ENCODE measurements around the gene SULF2.

SULF2 gene

GRCh38 chr20:47682028-47682783 is 103.1 kb downstream of the SULF2 start:
- DNase-seq = no peak

GRCh38 chr20:47680804-47681529 is 104.3 kb downstream of the SULF2 start:
- no peak for DNase-seq

GRCh38 chr20:47679462-47679861 is 105.8 kb downstream of the SULF2 start:
- no peak for DNase-seq

GRCh38 chr20:47678536-47678935 is 106.7 kb downstream of the SULF2 start:
- DNase-seq = no peak

GRCh38 chr20:47677635-47678453 is 107.4 kb downstream of the SULF2 start:
- DNase-seq = no peak

GRCh38 chr20:47676912-47677634 is 108.2 kb downstream of the SULF2 start:
- DNase-seq = no peak

GRCh38 chr20:47676219-47676721 is 109.0 kb downstream of the SULF2 start:
- no peak for DNase-seq

GRCh38 chr20:47675190-47676142 is 109.8 kb downstream of the SULF2 start:
- no peak for DNase-seq

GRCh38 chr20:47674686-47675085 is 110.6 kb downstream of the SULF2 start:
- no peak for DNase-seq

- no peak for DNase-seq
Measured at GRCh38 chr20:47674145-47674544, 111.1 kb downstream of the SULF2 start.

GRCh38 chr20:47673671-47673955 is 111.7 kb downstream of the SULF2 start:
- DNase-seq = no peak

- no peak for DNase-seq
Measured at GRCh38 chr20:47672886-47673670, 112.2 kb downstream of the SULF2 start.

- DNase-seq = no peak
Measured at GRCh38 chr20:47672166-47672565, 113.1 kb downstream of the SULF2 start.

GRCh38 chr20:47670913-47671312 is 114.4 kb downstream of the SULF2 start:
- no peak for DNase-seq

- DNase-seq = no peak
Measured at GRCh38 chr20:47669927-47670890, 115.1 kb downstream of the SULF2 start.

- DNase-seq = no peak
Measured at GRCh38 chr20:47669489-47669888, 115.8 kb downstream of the SULF2 start.

GRCh38 chr20:47669152-47669425 is 116.2 kb downstream of the SULF2 start:
- no peak for DNase-seq

- no peak for DNase-seq
Measured at GRCh38 chr20:47668313-47669151, 116.7 kb downstream of the SULF2 start.

All from NCI-H1694 (cell line).